Measurements from ENCODE around the gene BTK.
A peak's percentile ranks its signal among the peaks of the same experiment; 100 is the strongest.

The BTK gene
- total RNA-seq, result 0 to 0.06 reads per million in 2 experiments

DNA sequence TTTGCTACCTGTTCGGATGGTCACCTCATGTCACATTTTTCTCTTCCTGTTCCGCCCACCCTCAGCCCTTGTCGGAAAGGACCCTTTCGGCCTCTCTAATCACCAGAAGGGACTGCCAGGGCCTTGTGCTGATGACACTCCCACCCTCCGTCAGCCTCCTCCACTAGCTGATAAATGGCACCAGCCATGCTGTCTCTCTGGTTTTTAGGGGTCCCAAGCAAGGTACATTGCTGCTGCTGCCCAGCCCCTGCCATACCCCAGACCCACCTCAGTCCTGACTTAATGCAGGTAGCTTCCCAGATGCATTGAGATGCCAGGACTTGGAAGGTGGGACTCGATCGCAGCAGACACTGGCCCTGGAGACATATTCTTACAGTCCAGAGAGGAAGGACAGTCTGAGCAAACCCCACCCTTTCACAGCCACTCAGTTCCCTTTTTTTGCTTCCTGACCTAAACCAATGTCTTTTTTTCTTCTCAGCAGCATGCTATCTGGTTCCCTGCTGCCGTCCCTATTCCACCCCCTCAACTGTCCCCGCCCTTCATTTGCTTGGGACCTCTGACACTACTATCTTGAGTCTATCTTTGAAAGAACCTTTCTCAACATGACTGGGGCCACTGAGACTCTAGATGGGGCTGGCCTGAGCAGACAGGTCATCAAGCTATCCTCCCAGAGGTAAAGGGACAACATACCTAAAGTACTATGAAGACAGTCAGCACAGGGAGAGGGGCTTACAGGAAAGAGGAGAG is at the start of gene BTK:
Gene BTK (minus strand): TSS at position 397 of the 747 bp plus-strand sequence. CDS start 10,907 bp downstream, outside the sequence.
- DNase-seq (ENCODE audit: low read depth), result no peak

GRCh38 chrX:101430457-101431078 is 44.6 kb upstream of the BTK start:
- no peak for DNase-seq (ENCODE audit: low read depth)

DNA sequence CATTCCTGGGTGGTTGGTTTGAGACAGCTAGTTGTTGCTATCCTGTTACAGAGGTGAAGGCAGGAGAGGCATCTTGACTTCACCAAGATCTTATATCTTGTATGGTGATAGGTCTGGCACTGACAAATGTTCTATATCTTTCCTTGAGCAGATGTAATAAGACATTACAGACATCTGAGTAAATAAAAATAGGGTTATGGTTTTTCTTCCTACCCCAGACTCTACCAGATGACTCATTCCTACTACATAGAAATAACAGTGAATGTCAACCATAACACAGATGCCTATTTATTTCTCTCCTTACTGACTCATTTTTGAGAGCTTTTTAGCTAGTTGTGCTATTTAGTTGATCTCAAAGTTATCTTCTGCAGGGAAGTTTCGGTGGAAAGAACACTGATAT is 43.9 kb upstream of the BTK start:
- no peak for DNase-seq (ENCODE audit: low read depth)

DNA sequence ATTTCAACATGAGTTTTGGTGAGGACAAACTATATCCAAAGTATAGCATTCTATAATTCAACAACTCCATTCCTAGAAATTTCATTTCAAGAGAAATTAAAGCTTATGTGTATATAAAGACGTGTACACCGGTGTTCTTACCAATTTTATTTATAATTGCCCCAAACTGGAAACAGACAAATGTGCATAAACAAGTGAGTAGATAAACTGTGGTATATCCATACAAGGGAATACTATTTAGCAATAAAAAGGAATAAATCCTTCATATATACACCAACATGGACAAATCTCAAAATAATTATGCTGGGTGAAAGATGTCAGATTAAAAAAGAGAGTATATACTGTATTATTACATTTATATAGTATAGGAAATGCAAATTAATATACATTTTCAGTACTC is 42.0 kb upstream of the BTK start:
- no peak for DNase-seq (ENCODE audit: low read depth)

GRCh38 chrX:101419489-101419888 is 33.5 kb upstream of the BTK start:
- DNase-seq (ENCODE audit: low read depth), result no peak

- DNase-seq (ENCODE audit: low read depth), result no peak
Observed at GRCh38 chrX:101417981-101418841, 32.2 kb upstream of the BTK start.

GRCh38 chrX:101417190-101417589 is 31.2 kb upstream of the BTK start:
- no peak for DNase-seq (ENCODE audit: low read depth)

DNA sequence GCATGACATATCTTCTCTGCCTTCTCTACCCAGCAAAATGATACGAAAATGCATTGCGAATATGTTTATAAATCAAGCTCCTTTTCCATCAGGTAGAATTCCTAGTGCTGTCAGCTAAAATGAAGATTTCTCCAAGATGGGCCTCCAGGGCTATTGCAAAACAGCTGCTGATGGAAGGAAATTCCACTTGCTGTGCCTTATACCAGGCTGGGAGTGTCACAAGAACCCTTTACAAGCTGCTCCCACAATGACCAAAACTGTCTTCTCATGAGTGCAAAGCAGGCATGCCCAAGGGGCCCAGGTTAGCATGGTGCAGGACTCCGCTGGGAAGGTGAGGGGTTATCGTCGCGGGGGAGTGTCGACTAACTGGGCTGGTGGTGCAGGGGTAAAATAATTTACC is 30.7 kb upstream of the BTK start:
- DNase-seq (ENCODE audit: low read depth), result no peak

DNA sequence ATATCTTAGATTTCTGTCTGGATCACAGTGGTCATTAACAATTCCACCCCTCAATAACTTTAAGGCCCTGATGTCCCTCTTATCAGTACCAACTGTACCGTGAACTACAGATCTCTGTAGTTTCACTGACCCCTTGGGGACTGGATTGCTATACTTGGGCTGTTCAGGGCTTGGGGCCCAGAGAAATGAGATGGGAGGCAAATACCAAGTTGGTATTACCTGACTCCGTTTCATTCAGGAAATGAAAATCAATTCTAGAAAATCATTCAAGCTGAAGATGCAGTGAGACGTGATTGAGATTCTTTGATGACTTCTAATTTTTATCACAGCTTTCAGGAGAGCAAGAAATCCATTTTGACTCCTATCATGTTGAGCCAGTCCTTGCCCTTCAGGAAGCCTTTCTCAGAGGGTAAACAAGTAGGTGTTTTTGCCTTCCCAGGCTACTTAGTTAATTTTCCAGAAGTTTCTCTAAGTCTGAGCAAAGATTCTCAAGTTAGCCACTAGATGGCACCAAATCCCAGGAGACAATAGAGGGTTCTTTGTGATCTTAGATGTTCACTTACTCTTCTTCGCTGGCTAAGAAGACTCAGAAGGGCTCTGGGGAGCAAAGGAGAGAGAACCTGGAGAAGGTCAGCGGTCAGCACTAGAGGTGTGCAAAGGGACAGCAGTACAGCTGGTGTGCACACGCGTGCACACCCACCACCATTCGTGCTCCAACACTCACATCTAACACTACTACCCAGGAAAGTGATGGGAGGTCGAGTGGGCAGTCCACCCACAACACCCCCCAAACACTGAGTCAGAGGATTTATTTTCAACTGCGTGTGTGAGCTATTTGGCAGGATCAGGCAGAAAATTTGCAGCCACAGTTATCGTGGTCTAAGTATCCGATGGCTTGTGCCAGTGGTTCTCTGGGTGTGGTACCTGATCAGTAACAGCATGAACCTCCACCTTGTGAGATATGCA is 29.5 kb upstream of the BTK start:
- peak; percentile 20 for DNase-seq (ENCODE audit: low read depth)

DNA sequence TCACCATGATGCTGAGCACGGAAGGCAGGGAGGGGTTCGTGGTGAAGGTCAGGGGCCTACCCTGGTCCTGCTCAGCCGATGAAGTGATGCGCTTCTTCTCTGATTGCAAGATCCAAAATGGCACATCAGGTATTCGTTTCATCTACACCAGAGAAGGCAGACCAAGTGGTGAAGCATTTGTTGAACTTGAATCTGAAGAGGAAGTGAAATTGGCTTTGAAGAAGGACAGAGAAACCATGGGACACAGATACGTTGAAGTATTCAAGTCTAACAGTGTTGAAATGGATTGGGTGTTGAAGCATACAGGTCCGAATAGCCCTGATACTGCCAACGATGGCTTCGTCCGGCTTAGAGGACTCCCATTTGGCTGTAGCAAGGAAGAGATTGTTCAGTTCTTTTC is 26.0 kb upstream of the BTK start:
- no peak for DNase-seq (ENCODE audit: low read depth)

DNA sequence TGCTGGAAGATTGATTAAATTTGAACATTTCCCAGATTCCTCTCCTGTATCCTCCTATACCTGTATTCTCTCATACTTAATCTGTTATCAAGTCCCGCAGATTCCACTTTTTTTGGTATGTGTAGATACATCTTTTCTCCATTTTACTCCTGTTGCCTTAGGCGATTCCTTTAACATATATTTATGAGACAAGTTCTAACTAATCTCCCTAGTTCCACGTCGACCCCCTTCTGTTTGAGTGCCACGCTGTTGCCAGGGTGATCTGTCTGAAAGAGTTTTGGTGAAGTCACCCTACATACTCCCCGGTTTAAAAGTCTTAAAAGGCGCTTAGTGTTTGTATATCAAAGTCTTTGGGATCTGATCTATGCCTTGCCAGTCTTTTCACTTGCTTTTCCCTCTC is 24.5 kb upstream of the BTK start:
- DNase-seq (ENCODE audit: low read depth), result no peak

- no peak for DNase-seq (ENCODE audit: low read depth)
Observed at GRCh38 chrX:101409043-101409442, 23.1 kb upstream of the BTK start.

GRCh38 chrX:101408532-101408841 is 22.5 kb upstream of the BTK start:
- no peak for DNase-seq (ENCODE audit: low read depth)

DNA sequence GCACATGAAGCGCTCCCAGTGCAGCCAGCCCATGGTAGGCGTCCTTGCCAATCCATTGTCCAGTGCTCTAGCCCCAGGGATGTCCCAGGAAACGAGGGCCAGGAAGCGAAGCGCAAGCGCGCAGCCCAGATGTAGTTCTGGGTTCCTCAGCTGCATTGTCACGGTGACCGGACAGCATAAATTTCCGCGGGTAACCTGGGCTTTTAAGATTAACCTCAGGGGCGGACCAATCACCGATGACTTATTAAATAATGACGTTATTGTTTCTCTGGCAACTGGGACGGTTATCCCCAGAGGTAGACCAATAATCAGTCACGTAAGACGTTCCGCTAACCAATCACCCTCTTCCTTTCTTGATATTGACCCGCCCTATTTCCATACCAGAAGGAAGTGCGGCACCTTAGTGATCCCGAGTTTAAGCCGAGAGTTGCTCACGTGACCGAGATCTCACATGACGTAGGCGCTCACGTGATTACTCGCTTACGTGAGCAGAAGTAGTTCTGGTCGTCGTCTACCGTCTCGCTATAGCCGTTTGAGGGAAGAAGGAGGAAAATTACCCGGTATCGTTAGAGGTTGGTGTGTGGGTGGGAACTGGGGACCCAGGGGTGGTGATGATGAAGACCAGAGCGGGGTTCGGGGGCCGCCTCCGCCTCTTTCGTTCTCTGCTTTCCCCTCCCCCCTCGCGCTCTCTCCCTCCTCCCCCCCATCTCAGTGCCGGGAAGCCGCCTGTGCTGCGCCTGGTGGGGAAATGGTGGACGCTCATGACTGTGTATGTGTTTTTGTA is 21.9 kb upstream of the BTK start, which contains the start of the genes GLA and HNRNPH2:
Gene GLA (minus strand): TSS at position 178 of the 784 bp plus-strand sequence. CDS start 22 bp downstream, at position 156.
Gene HNRNPH2 (plus strand): TSS at position 475 of the 784 bp plus-strand sequence. CDS start 3,767 bp downstream, outside the sequence.
- DNase-seq (ENCODE audit: low read depth), result peak; percentile 85

GRCh38 chrX:101407167-101407747 is 21.3 kb upstream of the BTK start:
- DNase-seq (ENCODE audit: low read depth), result no peak

GRCh38 chrX:101399825-101400224 is 13.8 kb upstream of the BTK start:
- no peak for DNase-seq (ENCODE audit: low read depth)

DNA sequence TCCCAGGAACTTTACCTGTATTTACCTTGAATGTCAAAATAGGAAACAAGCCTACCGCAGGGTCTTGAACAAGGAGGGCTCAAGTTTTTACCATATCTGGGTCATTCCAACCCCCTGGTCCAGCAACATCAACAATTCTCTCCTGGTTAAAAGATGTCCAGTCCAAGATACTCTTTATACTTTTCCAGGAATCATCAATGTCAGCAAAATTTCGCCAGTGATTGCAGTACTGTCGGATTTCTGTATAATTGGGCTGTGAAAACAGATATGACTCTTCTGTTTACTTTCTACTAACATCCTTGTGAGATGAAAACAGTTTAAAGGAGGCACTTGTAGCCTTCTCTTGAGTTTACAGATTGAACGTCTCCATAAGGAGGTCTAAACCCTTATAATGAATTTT is 12.7 kb upstream of the BTK start:
- no peak for DNase-seq (ENCODE audit: low read depth)

DNA sequence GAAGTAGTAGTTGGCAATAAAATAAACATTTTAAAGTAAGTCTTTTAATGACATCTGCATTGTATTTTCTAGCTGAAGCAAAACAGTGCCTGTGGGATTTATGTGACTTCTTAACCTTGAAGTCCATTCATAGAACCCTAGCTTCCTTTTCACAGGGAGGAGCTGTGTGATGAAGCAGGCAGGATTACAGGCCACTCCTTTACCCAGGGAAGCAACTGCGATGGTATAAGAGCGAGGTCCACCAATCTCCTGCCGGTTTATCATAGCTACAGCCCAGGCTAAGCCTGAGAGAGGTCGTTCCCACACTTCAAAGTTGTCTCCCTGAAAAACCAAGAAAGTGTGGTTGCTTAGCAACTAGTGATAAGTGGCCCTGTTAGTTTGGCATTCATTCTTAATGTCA is 11.8 kb upstream of the BTK start:
- DNase-seq (ENCODE audit: low read depth), result no peak

GRCh38 chrX:101395789-101396188 is 9.8 kb upstream of the BTK start:
- DNase-seq (ENCODE audit: low read depth), result no peak

DNA sequence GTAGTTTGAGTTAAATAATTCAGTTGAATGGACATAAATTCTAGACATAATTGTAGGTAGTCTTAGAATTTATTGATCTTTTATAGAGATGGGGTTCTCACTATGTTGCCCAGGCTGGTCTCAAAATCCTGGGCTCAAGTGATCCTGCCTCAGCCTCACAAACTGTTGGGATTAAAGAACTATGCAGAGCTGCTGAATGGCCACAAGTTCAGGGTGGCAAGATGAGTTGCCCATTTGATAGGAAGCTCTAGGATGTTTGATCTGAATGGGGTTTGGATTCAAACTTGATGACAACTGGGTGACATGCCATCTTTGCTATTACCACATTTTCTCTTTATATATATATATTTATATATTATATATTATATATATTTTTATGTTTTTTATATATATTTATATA is 8.4 kb upstream of the BTK start:
- no peak for DNase-seq (ENCODE audit: low read depth)
